SHP77 treated with DMSO at 0.1 percent for 48 hours (cell line): ENCODE data around the gene C1orf122.

Experiments
- DNase-seq: peaks from one replicate; lab custom pipeline; 2025; lab: John Stamatoyannopoulos, UW

Gene C1orf122

GRCh38 chr1:37797750-37798345 lies 9.7 kb upstream of the C1orf122 start:
- DNase-seq = no peak

- no peak for DNase-seq
Measured at GRCh38 chr1:37802439-37802838, 5.2 kb upstream of the C1orf122 start.

- DNase-seq = no peak
Measured at GRCh38 chr1:37807220-37807554, 403 bp upstream of the C1orf122 start.

GRCh38 chr1:37808369-37809319 lies 1.1 kb downstream of the C1orf122 start:
- DNase-seq = peak; percentile 62

- no peak for DNase-seq
Measured at GRCh38 chr1:37809942-37810341, 2.4 kb downstream of the C1orf122 start.

GRCh38 chr1:37811027-37811655 lies 3.6 kb downstream of the C1orf122 start:
- DNase-seq = peak; percentile 40

GRCh38 chr1:37813529-37814145 lies 6.0 kb downstream of the C1orf122 start:
- no peak for DNase-seq

GRCh38 chr1:37814252-37814651 lies 6.7 kb downstream of the C1orf122 start:
- no peak for DNase-seq

- no peak for DNase-seq
Measured at GRCh38 chr1:37817481-37817880, 9.9 kb downstream of the C1orf122 start.

- DNase-seq = no peak
Measured at GRCh38 chr1:37821481-37821880, 13.9 kb downstream of the C1orf122 start.

- no peak for DNase-seq
Measured at GRCh38 chr1:37822906-37823815, 15.6 kb downstream of the C1orf122 start.

GRCh38 chr1:37824001-37824400 lies 16.4 kb downstream of the C1orf122 start:
- no peak for DNase-seq

GRCh38 chr1:37825506-37825905 lies 17.9 kb downstream of the C1orf122 start:
- no peak for DNase-seq

GRCh38 chr1:37828410-37829074 lies 21.0 kb downstream of the C1orf122 start:
- no peak for DNase-seq

- no peak for DNase-seq
Measured at GRCh38 chr1:37831109-37831508, 23.5 kb downstream of the C1orf122 start.

GRCh38 chr1:37831809-37832208 lies 24.2 kb downstream of the C1orf122 start:
- no peak for DNase-seq

- DNase-seq = no peak
Measured at GRCh38 chr1:37836788-37837187, 29.2 kb downstream of the C1orf122 start.

- DNase-seq = no peak
Measured at GRCh38 chr1:37839676-37840075, 32.1 kb downstream of the C1orf122 start.

- no peak for DNase-seq
Measured at GRCh38 chr1:37840711-37841110, 33.1 kb downstream of the C1orf122 start.

- no peak for DNase-seq
Measured at GRCh38 chr1:37841652-37842051, 34.1 kb downstream of the C1orf122 start.

GRCh38 chr1:37844536-37844935 lies 36.9 kb downstream of the C1orf122 start:
- DNase-seq = no peak
